ENCODE data around the gene PXDN.

Gene PXDN

DNA sequence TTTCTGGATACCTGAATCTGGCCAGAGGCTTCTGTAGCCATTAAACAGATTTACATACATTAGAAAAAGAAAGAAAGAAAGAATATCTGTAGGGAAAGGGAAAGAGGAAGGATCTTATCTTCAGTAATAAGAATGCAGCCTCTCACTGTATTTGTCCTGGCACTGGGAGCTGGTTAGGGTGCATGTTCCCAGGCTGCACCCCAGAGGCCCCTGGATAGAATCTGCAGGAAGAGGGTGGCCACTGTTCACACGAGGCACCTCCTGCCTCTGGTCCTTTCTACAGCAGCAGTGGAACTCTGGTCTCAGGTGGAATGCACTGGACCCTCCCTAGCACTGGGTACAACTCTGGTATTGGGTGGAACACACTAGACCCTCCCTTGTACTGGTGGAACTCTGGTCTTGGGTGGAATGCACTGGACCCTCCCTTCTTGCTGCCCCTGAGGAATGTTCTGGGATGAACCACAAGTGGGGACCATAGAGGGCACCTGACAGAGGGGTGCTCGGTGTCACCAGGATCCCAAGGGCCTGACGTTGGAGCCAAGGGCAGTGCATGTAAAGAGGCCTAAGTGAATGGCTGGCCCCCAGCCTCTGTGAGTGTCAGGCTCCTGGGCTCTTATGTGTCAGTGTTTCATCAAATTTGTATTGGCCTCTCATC is 27.4 kb upstream of the PXDN start:
- TF ChIP-seq, protein P1, sequence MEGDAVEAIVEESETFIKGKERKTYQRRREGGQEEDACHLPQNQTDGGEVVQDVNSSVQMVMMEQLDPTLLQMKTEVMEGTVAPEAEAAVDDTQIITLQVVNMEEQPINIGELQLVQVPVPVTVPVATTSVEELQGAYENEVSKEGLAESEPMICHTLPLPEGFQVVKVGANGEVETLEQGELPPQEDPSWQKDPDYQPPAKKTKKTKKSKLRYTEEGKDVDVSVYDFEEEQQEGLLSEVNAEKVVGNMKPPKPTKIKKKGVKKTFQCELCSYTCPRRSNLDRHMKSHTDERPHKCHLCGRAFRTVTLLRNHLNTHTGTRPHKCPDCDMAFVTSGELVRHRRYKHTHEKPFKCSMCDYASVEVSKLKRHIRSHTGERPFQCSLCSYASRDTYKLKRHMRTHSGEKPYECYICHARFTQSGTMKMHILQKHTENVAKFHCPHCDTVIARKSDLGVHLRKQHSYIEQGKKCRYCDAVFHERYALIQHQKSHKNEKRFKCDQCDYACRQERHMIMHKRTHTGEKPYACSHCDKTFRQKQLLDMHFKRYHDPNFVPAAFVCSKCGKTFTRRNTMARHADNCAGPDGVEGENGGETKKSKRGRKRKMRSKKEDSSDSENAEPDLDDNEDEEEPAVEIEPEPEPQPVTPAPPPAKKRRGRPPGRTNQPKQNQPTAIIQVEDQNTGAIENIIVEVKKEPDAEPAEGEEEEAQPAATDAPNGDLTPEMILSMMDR (IDR thresholded peaks at IDR 0.05; ENCODE audit: unreplicated experiment in 3 of 3) = no peak
- Mint-ChIP-seq H3K27ac (no peak overlapping the region), H3K36me3 (ENCODE audit: low read depth) (no peaks in the 10 kb centered on the region), H3K4me1 (peaks cover 5% of the 10 kb centered on the region), H3K27me3 (ENCODE audit: low read depth) (peaks cover 17% of the 10 kb centered on the region), H3K4me3 (no peak overlapping the region), H3K9me3 (no peaks in the 10 kb centered on the region)

DNA sequence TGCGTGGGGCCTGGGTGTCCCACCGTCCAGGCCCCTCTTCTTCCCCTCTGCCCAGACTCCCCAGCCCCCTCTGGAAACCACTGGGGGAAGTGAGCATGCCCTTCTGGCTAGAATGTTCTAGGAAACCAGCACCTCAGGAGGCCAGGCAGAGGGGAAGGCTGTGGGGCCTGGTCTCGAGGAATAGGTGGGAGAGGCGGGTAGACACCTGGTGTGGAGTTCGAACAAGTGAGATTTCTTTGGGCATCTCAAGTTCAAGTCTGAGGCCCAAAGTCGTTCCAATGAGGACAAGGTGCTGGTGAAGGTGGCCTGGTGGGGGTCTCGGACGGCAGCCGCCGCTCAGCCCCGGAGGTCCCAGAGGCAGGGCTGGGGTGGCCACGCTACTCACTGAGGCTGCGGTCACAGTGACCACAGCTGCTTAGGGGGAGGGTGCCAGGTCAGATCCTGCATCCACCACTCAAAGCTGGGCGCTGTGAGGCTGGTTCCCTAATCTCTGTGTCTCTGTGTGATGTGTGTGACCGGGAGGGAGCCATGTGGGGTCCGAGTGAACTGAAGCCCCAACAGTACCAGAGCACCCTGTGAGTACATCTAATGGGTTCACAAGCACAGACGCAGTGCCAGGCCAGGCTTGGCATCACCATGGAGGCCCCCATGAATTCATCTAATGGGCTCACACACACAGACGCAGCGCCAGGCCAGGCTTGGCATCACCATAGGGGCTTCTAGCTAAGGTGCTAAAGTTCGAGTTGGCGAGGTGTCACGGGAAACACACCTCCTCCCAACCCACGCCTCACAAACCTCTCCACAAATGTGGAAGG is 26.5 kb upstream of the PXDN start:
- H3K27ac Mint-ChIP-seq = no peak overlapping the region
- peaks cover 17% of the 10 kb centered on the region for H3K27me3 Mint-ChIP-seq (ENCODE audit: low read depth)
- H3K36me3 Mint-ChIP-seq (ENCODE audit: low read depth) = no peaks in the 10 kb centered on the region
- no peaks in the 10 kb centered on the region for H3K9me3 Mint-ChIP-seq
- TF ChIP-seq, protein P1 (IDR thresholded peaks at IDR 0.05; ENCODE audit: unreplicated experiment in 3 of 3) = no peak
- no peak overlapping the region for H3K4me3 Mint-ChIP-seq
- peaks cover 5% of the 10 kb centered on the region for H3K4me1 Mint-ChIP-seq

DNA sequence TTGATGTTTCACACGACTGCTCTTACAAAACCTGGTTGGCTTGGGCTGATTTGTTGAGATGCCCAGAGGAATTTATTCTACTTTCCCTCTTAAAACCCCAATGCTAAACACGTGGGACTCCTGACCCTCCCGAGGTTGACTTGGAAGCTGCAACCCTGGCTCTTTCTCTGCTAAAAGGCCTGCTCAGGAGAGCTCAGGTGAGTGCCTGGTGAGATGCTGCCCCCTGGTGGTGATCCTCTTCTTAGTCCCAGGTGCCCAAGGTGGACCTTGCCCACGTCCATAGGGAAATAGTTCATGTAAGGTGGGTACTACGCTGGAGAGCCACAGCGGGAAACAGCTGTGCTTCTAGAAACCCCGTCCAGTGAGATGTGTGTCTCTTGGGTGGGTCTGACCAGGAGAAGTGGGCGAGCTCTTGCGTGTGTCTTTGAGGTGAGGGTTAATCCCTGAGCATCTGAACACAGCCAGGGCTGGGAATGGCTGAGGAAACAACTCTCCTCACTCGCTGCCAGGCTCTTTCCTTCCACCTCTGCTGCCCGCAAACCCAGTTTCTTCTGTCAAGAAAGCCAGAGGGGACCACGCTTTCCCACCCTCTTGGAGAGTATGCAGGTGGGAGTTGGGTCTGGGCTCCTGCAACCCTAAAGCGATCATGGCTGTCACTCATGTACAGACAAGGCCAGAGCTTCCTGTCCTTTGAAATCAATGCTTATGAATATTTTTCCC is 25.5 kb upstream of the PXDN start:
- H3K9me3 Mint-ChIP-seq = peaks cover 3% of the 10 kb centered on the region
- no peak overlapping the region for H3K27ac Mint-ChIP-seq
- peaks cover 17% of the 10 kb centered on the region for H3K27me3 Mint-ChIP-seq (ENCODE audit: low read depth)
- H3K36me3 Mint-ChIP-seq (ENCODE audit: low read depth) = no peaks in the 10 kb centered on the region
- H3K4me3 Mint-ChIP-seq = no peak overlapping the region
- peaks cover 5% of the 10 kb centered on the region for H3K4me1 Mint-ChIP-seq
- TF ChIP-seq, protein P1 (IDR thresholded peaks at IDR 0.05; ENCODE audit: unreplicated experiment in 3 of 3) = peak; percentile 70 to 75 (median 72)

DNA sequence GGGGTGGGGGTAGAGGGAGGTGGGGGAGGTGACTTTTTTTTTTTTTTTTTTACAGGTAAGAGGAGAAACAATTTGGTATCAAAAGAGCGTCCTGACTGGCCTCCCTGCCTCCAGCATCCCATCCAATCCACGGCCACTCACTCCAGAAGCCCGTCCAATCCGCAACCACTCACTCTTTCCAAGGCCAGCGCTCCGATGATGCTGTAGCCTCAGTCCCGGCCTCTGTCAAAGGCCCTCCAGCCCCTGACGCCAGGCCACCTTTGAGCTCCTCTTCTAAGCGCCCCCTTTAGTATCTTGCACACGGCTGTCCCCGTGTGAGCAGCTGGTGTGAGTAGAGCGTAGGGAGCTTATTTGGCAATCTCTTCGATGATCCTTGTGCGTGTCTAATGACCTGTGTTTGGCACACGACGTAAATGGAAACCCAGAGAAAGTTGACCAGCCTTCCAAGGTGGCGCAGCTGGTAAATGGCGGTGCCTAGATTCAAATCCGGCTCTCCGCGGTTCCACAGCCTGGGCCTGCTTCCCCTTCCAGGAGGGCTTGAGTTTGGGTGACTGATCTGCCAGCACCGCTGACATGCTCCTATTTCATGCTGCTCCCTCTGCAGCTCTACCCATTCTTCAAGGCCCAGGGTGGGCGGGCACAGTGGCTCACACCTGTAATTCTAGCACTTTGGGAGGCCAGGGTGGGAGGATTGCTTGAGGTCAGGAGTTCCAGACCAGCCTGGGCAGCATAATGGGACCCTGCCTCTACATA is 23.8 kb upstream of the PXDN start:
- Mint-ChIP-seq H3K27me3 (ENCODE audit: low read depth) (peaks cover 7% of the 10 kb centered on the region), H3K4me3 (no peak overlapping the region), H3K27ac (no peak overlapping the region), H3K36me3 (ENCODE audit: low read depth) (no peaks in the 10 kb centered on the region), H3K4me1 (no peaks in the 10 kb centered on the region), H3K9me3 (peaks cover 3% of the 10 kb centered on the region)
- TF ChIP-seq, protein P1 (IDR thresholded peaks at IDR 0.05; ENCODE audit: unreplicated experiment in 3 of 3) = no peak

DNA sequence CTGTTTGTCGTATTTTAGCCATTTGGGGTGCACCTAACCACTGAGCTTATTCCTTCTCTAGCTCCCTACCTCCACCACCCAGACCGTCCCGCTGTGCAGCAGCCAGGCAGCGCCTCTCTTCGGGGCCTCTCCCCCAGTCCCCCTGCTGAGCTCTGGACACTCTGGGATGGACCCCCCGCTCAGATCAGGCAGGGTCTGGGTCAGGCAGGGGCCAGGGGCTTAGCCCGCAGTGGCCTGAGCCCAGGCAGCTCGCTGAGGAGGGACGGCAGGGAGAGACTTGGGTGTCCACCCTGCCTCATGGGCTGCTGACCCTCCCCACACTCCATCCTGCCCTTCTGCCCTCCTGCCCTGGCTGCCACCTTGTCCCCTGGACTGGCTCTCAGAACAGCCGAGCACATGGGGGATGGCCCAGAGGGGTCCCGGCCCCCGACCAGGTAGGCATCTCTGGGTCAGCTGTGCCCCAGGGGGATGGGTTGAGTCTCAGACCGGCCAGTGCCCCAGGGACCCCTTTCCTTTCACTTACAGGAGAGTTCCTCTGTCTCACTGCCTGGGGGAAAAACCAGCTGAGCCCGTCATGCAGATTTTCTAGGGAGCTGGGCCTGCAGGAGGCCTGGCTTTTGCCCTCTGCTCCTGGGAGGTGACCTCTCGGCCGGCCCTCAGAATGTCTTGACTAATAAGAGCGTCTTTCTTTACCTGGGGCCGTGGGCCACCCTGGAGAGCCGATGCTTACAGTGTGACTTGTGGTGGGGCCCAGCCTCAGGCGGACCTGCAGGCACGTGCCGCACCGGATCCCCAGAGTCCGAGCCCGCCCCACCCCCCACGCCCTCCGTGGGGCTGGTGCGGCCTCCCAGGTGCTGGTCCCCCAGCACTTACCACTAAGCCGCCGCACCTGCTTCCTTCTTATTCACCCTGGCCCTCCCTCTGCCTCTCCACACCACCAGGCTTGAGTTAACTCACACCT is 22.8 kb upstream of the PXDN start:
- TF ChIP-seq, protein P1 (IDR thresholded peaks at IDR 0.05; ENCODE audit: unreplicated experiment in 3 of 3) = no peak
- Mint-ChIP-seq H3K9me3 (peaks cover 7% of the 10 kb centered on the region), H3K4me3 (no peak overlapping the region), H3K4me1 (no peaks in the 10 kb centered on the region), H3K27me3 (ENCODE audit: low read depth) (peaks cover 15% of the 10 kb centered on the region), H3K36me3 (ENCODE audit: low read depth) (no peaks in the 10 kb centered on the region), H3K27ac (no peak overlapping the region)

Data from nephron (organoid).